ENCODE data around the gene TBRG4.
A peak's percentile ranks its signal among the peaks of the same experiment; 100 is the strongest.

TBRG4 gene

GRCh38 chr7:45111298-45112223, at the start of gene TBRG4:
Gene TBRG4 (minus strand): TSS chr7:45111697. CDS start chr7:45109237, 2,460 bp downstream.
- Histone ChIP-seq H3K4me2 (ENCODE audit: insufficient read depth, low read length) (peak within 1 kb of the TSS; percentile 65), H3K79me2 (ENCODE audit: insufficient read depth, low read length) (peaks cover 57% of the 10 kb centered on the region), H3K4me1 (ENCODE audit: insufficient read depth, low read length) (peaks cover 48% of the 10 kb centered on the region), H3K4me3 (ENCODE audit: low read depth in 1 of 2, low read length in 2 of 2) (peak within 1 kb of the TSS; percentile 61 to 95), H3K27me3 (ENCODE audit: insufficient read depth, low read length, poor library complexity) (no peaks in the 10 kb centered on the region), H4K20me1 (ENCODE audit: insufficient read depth, low read length) (peaks cover 33% of the 10 kb centered on the region), H3K36me3 (ENCODE audit: insufficient read depth, low read length) (peaks cover 35% of the 10 kb centered on the region), H3K9ac (ENCODE audit: low read depth, low read length) (peak within 1 kb of the TSS; percentile 74), H3K9me3 (ENCODE audit: insufficient read depth, low read length, severe bottlenecking) (no peaks in the 10 kb centered on the region), H3K27ac (ENCODE audit: low read length) (peak within 1 kb of the TSS; percentile 96), H2AFZ (ENCODE audit: low read depth, low read length) (peak within 1 kb of the TSS; percentile 94)
- ATAC-seq (ENCODE audit: insufficient read depth, low read depth) (peak; percentile 88), DNase-seq (peak; percentile 95)
- TF ChIP-seq CTCF (IDR thresholded peaks at IDR 0.05; ENCODE audit: borderline replicate concordance, extremely low read depth, low read length, poor library complexity, severe bottlenecking) (peak; percentile 63), EZH2 (IDR thresholded peaks at IDR 0.05; ENCODE audit: borderline replicate concordance, low read depth, low read length, severe bottlenecking) (no peak)

GRCh38 chr7:45161138-45161537, 49.6 kb upstream of the TBRG4 start:
- H3K4me3 ChIP-seq (ENCODE audit: low read depth in 1 of 2, low read length in 2 of 2), result no peak overlapping the region
- ATAC-seq (ENCODE audit: insufficient read depth, low read depth), result no peak

GRCh38 chr7:45160417-45160881, 49.0 kb upstream of the TBRG4 start:
- Histone ChIP-seq H3K27me3 (ENCODE audit: insufficient read depth, low read length, poor library complexity) (no peaks in the 10 kb centered on the region), H4K20me1 (ENCODE audit: insufficient read depth, low read length) (0 out of 2 replicates have a peak, but pooled peaks cover 4% of the 10 kb centered on the region), H3K9ac (ENCODE audit: low read depth, low read length) (no peak overlapping the region), H3K9me3 (ENCODE audit: insufficient read depth, low read length, severe bottlenecking) (no peaks in the 10 kb centered on the region), H3K79me2 (ENCODE audit: insufficient read depth, low read length) (no peaks in the 10 kb centered on the region), H3K4me1 (ENCODE audit: insufficient read depth, low read length) (no peaks in the 10 kb centered on the region), H3K27ac (ENCODE audit: low read length) (no peak overlapping the region), H3K4me2 (ENCODE audit: insufficient read depth, low read length) (no peak overlapping the region), H2AFZ (ENCODE audit: low read depth, low read length) (no peak overlapping the region), H3K4me3 (ENCODE audit: low read depth in 1 of 2, low read length in 2 of 2) (no peak overlapping the region), H3K36me3 (ENCODE audit: insufficient read depth, low read length) (no peaks in the 10 kb centered on the region)
- ATAC-seq (ENCODE audit: insufficient read depth, low read depth) (no peak), DNase-seq (no peak)
- TF ChIP-seq EZH2 (IDR thresholded peaks at IDR 0.05; ENCODE audit: borderline replicate concordance, low read depth, low read length, severe bottlenecking) (no peak), CTCF (IDR thresholded peaks at IDR 0.05; ENCODE audit: borderline replicate concordance, extremely low read depth, low read length, poor library complexity, severe bottlenecking) (no peak)

More at GRCh38 chr7:45161138-45161537, 49.6 kb upstream of the TBRG4 start:
- Histone ChIP-seq H2AFZ (ENCODE audit: low read depth, low read length) (no peak overlapping the region), H3K27ac (ENCODE audit: low read length) (no peak overlapping the region), H3K9ac (ENCODE audit: low read depth, low read length) (no peak overlapping the region), H4K20me1 (ENCODE audit: insufficient read depth, low read length) (0 out of 2 replicates have a peak, but pooled peaks cover 4% of the 10 kb centered on the region), H3K79me2 (ENCODE audit: insufficient read depth, low read length) (no peaks in the 10 kb centered on the region), H3K9me3 (ENCODE audit: insufficient read depth, low read length, severe bottlenecking) (no peaks in the 10 kb centered on the region), H3K4me2 (ENCODE audit: insufficient read depth, low read length) (no peak overlapping the region), H3K36me3 (ENCODE audit: insufficient read depth, low read length) (no peaks in the 10 kb centered on the region), H3K4me1 (ENCODE audit: insufficient read depth, low read length) (no peaks in the 10 kb centered on the region), H3K27me3 (ENCODE audit: insufficient read depth, low read length, poor library complexity) (no peaks in the 10 kb centered on the region)
- TF ChIP-seq EZH2 (IDR thresholded peaks at IDR 0.05; ENCODE audit: borderline replicate concordance, low read depth, low read length, severe bottlenecking) (no peak), CTCF (IDR thresholded peaks at IDR 0.05; ENCODE audit: borderline replicate concordance, extremely low read depth, low read length, poor library complexity, severe bottlenecking) (no peak)
- no peak for DNase-seq
